CD4-positive, alpha-beta T cell treated with Interleukin-15 for 4 hours (primary cell): ENCODE measurements around the gene VOPP1.
A peak's percentile ranks its signal among the peaks of the same experiment; 100 is the strongest.

Source experiments
- DNase-seq: peaks from one replicate; pipeline ENCODE4 v3.0.0-alpha.2; 2020; ENCODE audit warnings: low spot score

VOPP1 gene

GRCh38 chr7:55576753-55577152, 4.5 kb upstream of the VOPP1 start:
- DNase-seq: no peak

GRCh38 chr7:55575733-55576132, 3.4 kb upstream of the VOPP1 start:
- peak; percentile 51 for DNase-seq

- DNase-seq: no peak
Measured at GRCh38 chr7:55575098-55575497, 2.8 kb upstream of the VOPP1 start.

- peak; percentile 81 for DNase-seq
Measured at GRCh38 chr7:55574051-55574717, 1.9 kb upstream of the VOPP1 start.

GRCh38 chr7:55573234-55573900, 1.1 kb upstream of the VOPP1 start:
- no peak for DNase-seq

GRCh38 chr7:55571511-55572377, 558 bp downstream of the VOPP1 start:
- DNase-seq: peak; percentile 59

- DNase-seq: no peak
Measured at GRCh38 chr7:55570939-55571338, 1.4 kb downstream of the VOPP1 start.

GRCh38 chr7:55570218-55570873, 2.0 kb downstream of the VOPP1 start:
- DNase-seq: peak; percentile 35

GRCh38 chr7:55569797-55570196, 2.5 kb downstream of the VOPP1 start:
- DNase-seq: peak; percentile 43

GRCh38 chr7:55569269-55569663, 3.0 kb downstream of the VOPP1 start:
- no peak for DNase-seq

- no peak for DNase-seq
Measured at GRCh38 chr7:55568613-55569268, 3.6 kb downstream of the VOPP1 start.

GRCh38 chr7:55567571-55567970, 4.7 kb downstream of the VOPP1 start:
- DNase-seq: no peak

GRCh38 chr7:55565681-55566080, 6.6 kb downstream of the VOPP1 start:
- DNase-seq: no peak

GRCh38 chr7:55563596-55564325, 8.5 kb downstream of the VOPP1 start:
- DNase-seq: no peak

- no peak for DNase-seq
Measured at GRCh38 chr7:55561690-55562089, 10.6 kb downstream of the VOPP1 start.

GRCh38 chr7:55558962-55559920, 13.1 kb downstream of the VOPP1 start:
- DNase-seq: no peak

- DNase-seq: no peak
Measured at GRCh38 chr7:55557666-55558188, 14.6 kb downstream of the VOPP1 start.

- no peak for DNase-seq
Measured at GRCh38 chr7:55556492-55556891, 15.8 kb downstream of the VOPP1 start.

- no peak for DNase-seq
Measured at GRCh38 chr7:55556031-55556430, 16.3 kb downstream of the VOPP1 start.

- no peak for DNase-seq
Measured at GRCh38 chr7:55555160-55555559, 17.1 kb downstream of the VOPP1 start.
